Loucy (cell line): ENCODE results near the gene KYAT1.

ENCODE experiments used
- H2AFZ ChIP-seq: fragments of 200-600 bp; sonication (generic); 2 replicates; pipeline ENCODE4 v1.6.0; 2016; ENCODE audit warnings: antibody characterized with exemption, mild to moderate bottlenecking, low read length, moderate library complexity
- H3F3A ChIP-seq: fragments of 200-600 bp; 2 replicates; pipeline ENCODE4 v1.6.0; 2016; ENCODE audit warnings: antibody characterized with exemption, low read depth, mild to moderate bottlenecking
- H3K27me3 ChIP-seq: fragments of 200-600 bp; sonication (generic); 2 replicates; pipeline ENCODE4 v1.6.1; 2014; ENCODE audit warnings: low read length, mild to moderate bottlenecking; ENCODE audit not compliant: insufficient read depth, poor library complexity, severe bottlenecking
- H3K36me3 ChIP-seq: fragments of 200-600 bp; sonication (generic); 2 replicates; pipeline ENCODE4 v1.6.1; 2016; ENCODE audit warnings: low read length; ENCODE audit not compliant: insufficient read depth
- H3K4me1 ChIP-seq: fragments of 200-600 bp; sonication (generic); 2 replicates; pipeline ENCODE4 v1.5.1; 2014; ENCODE audit warnings: low read length, mild to moderate bottlenecking; ENCODE audit not compliant: insufficient read depth, poor library complexity, severe bottlenecking
- H3K4me2 ChIP-seq: fragments of 200-600 bp; sonication (generic); 2 replicates; pipeline ENCODE4 v1.6.0; 2014; ENCODE audit warnings: antibody characterized with exemption, low read length, low read depth, mild to moderate bottlenecking; ENCODE audit not compliant: poor library complexity, severe bottlenecking
- H3K4me3 ChIP-seq: fragments of 200-600 bp; sonication (generic); 2 replicates; pipeline ENCODE4 v1.5.1; 2014; ENCODE audit warnings: low read length, mild to moderate bottlenecking, mixed read lengths; ENCODE audit not compliant: poor library complexity, severe bottlenecking
- H3K79me2 ChIP-seq: fragments of 200-600 bp; sonication (generic); 2 replicates; pipeline ENCODE4 v1.6.1; 2014; ENCODE audit warnings: low read length; ENCODE audit not compliant: insufficient read depth
- H3K9ac ChIP-seq: fragments of 200-600 bp; sonication (generic); 2 replicates; pipeline ENCODE4 v1.6.0; 2014; ENCODE audit warnings: mild to moderate bottlenecking, low read depth, low read length, moderate library complexity; ENCODE audit not compliant: poor library complexity, severe bottlenecking
- H3K9me2 ChIP-seq: fragments of 200-600 bp; sonication (generic); replicated peaks from 2 replicates; pipeline ENCODE4 v1.6.1; 2016; ENCODE audit warnings: low read depth, low read length, mixed read lengths
- H3K9me3 ChIP-seq: fragments of 200-600 bp; sonication (generic); 2 replicates; pipeline ENCODE4 v1.6.1; 2014; ENCODE audit warnings: mild to moderate bottlenecking, antibody characterized with exemption, low read length, low read depth; ENCODE audit not compliant: insufficient read depth
- H4K20me1 ChIP-seq: fragments of 200-600 bp; sonication (generic); 2 replicates; pipeline ENCODE4 v1.6.0; 2014; ENCODE audit warnings: antibody characterized with exemption, low read length, mild to moderate bottlenecking; ENCODE audit not compliant: insufficient read depth, poor library complexity, severe bottlenecking
- CTCF ChIP-seq: fragments of 200-600 bp; sonication (generic); conservative IDR thresholded peaks from 2 replicates; pipeline ENCODE4 v1.5.1; 2014; ENCODE audit warnings: mild to moderate bottlenecking, antibody characterized with exemption, low read length
- EZH2phosphoT487 ChIP-seq: fragments of 200-600 bp; IDR thresholded peaks from 2 replicates; pipeline ENCODE4 v1.6.1; 2018; ENCODE audit warnings: antibody characterized with exemption, mild to moderate bottlenecking, moderate library complexity, borderline replicate concordance

The KYAT1 gene

GRCh38 chr9:128886211-128886891, 4.6 kb upstream of the KYAT1 start:
- Histone ChIP-seq H3K4me3 (no peak overlapping the region), H3K79me2 (peaks cover 40% of the 10 kb centered on the region), H3K4me2 (no peak overlapping the region), H3K27me3 (no peaks in the 10 kb centered on the region), H3K9ac (no peak overlapping the region), H3K9me2 (no peaks in the 10 kb centered on the region), H4K20me1 (peaks cover 2% of the 10 kb centered on the region), H2AFZ (no peak overlapping the region), H3K4me1 (peaks cover 5% of the 10 kb centered on the region), H3K36me3 (no peaks in the 10 kb centered on the region; the same call in 1 of the 2 replicates), H3F3A (no peaks in the 10 kb centered on the region), H3K9me3 (no peaks in the 10 kb centered on the region)
- TF ChIP-seq EZH2phosphoT487 (no peak), CTCF (no peak)

GRCh38 chr9:128885798-128886197, 4.0 kb upstream of the KYAT1 start:
- Histone ChIP-seq H3K4me2 (no peak overlapping the region), H3K27me3 (no peaks in the 10 kb centered on the region), H2AFZ (no peak overlapping the region), H3K4me3 (no peak overlapping the region), H3K79me2 (peaks cover 40% of the 10 kb centered on the region), H4K20me1 (peaks cover 2% of the 10 kb centered on the region), H3K4me1 (peaks cover 5% of the 10 kb centered on the region), H3K9ac (no peak overlapping the region), H3F3A (no peaks in the 10 kb centered on the region), H3K9me2 (no peaks in the 10 kb centered on the region), H3K36me3 (no peaks in the 10 kb centered on the region), H3K9me3 (no peaks in the 10 kb centered on the region)
- no peak for TF ChIP-seq EZH2phosphoT487

GRCh38 chr9:128885376-128885775, 3.6 kb upstream of the KYAT1 start:
- Histone ChIP-seq H3K4me2 (peak overlapping the region; percentile 16), H3K79me2 (peaks cover 40% of the 10 kb centered on the region), H3K9ac (no peak overlapping the region), H2AFZ (no peak overlapping the region), H4K20me1 (peaks cover 2% of the 10 kb centered on the region), H3K4me3 (no peak overlapping the region), H3K9me2 (no peaks in the 10 kb centered on the region), H3K9me3 (no peaks in the 10 kb centered on the region), H3K36me3 (no peaks in the 10 kb centered on the region), H3K27me3 (no peaks in the 10 kb centered on the region), H3F3A (no peaks in the 10 kb centered on the region), H3K4me1 (peaks cover 5% of the 10 kb centered on the region)
- TF ChIP-seq EZH2phosphoT487, result no peak
- no peak for TF ChIP-seq CTCF

- peak overlapping the region; percentile 91 for H3K4me2 ChIP-seq
Observed at GRCh38 chr9:128884164-128884563, 2.4 kb upstream of the KYAT1 start.

More at GRCh38 chr9:128884164-128884563, 2.4 kb upstream of the KYAT1 start:
- Histone ChIP-seq H3K4me1 (peaks cover 5% of the 10 kb centered on the region), H3K36me3 (no peaks in the 10 kb centered on the region), H3K9ac (no peak overlapping the region), H2AFZ (no peak overlapping the region), H3F3A (no peaks in the 10 kb centered on the region), H3K79me2 (peaks cover 39% of the 10 kb centered on the region), H3K4me3 (no peak overlapping the region), H4K20me1 (peaks cover 2% of the 10 kb centered on the region), H3K9me3 (no peaks in the 10 kb centered on the region), H3K27me3 (no peaks in the 10 kb centered on the region), H3K9me2 (no peaks in the 10 kb centered on the region)
- TF ChIP-seq EZH2phosphoT487, result no peak
- no peak for TF ChIP-seq CTCF
